ENCODE measurements around the gene SLC6A9.

The SLC6A9 gene

DNA sequence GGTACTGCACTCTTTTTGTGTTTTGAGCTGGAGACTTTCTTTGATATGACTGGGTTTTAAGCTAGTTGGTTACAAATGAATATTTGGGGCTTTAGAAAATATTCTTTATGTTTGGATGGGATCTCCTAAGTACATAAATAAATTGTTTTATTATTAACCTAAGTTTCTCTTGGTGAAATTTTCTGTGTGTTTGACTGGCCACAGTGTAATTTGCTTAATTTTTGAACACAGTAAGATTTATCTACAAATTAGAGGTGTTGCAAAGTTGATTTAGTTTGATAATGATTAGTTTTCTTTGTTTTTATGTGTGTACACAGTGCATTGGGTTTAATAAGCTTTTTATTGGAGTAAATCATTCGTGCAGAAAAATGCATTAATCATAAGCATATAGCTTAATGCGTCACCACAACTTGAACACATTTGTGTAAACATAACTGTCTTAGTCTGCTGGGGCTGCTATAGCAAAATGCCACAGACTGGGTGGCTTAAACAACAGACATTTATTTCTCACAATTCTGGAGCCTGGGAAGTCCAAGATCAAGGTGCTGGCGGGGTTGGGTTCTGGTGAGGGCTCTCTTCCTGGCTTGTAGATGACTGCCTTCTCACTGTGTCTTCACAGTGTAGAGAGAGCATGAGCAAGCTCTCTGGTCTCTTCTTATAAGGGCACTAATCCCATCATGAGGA, 17.4 kb upstream of the SLC6A9 start:
- no peak for DNase-seq (ENCODE audit: low spot score)

DNA sequence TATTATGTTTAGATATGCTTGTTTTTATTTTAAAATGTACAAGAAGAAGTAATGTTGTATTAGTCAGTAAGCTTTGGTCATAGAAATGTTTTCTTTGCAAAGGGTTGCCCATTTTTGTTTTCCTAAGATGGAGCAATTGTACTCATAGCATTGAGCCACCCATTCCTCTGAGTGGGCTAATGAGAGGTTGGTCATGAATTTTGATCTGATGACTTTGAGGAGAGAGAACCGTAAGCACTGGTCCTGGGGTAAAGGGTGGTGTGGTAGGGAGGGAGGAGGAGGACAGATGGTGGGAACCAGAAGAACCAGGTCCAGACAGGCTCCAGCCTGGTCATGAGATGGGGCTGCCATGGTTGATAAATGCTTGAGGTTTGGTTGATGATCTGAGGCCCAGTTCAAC, 15.9 kb upstream of the SLC6A9 start:
- DNase-seq (ENCODE audit: low spot score), result no peak

DNA sequence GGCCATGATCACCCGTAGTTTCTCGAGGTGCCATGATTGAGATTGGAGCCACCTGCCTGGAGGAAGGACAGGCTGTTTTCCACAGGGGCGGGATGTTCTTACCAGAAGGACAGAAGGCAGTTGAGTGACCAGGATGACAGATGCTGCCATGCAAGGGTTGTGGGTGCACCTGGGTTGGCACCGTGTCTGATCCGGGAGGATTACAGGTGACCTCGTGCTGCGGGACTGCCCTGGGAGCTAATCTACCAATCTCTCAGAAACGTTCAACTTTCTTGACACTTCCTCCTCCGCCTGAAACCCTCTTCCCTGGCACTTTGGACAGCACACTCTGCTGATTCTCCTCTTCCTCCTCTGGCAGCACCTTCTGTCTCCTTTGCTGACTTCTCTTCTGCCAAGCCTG, 13.8 kb upstream of the SLC6A9 start:
- DNase-seq (ENCODE audit: low spot score), result no peak

DNA sequence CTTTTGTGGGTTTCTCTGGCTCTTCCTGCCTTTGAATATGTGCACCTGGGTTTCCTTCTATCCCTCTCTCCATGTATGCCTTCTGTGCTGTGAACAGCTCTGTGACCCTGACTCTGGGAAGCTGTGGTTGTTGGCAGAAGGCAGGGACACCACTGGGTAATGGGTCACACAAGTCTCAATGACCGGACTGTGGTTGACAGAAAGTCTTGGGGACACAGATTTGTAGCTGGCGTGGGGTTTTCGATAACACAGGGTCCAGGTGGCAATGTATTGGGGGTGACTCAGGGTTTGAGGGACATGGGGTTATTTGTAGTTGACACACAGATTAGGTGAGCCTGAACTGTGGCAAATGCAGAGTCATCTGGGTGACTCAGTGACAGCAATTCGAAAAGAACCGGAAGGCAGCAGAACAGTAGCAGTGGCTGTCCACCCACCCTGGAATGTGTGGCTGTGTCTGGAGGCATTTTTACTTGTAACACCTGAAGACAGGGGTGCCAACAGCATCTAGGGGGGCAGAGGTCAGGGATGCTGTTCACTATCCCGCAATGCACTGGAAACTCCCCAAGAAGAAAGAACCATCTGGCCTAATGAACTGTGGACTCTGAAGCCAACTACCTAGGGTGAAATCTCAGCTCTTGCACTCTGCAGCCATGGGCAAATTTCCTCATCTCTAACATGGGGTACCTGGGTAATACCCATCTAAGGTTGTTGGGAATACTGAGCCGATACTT, 13.0 kb upstream of the SLC6A9 start:
- DNase-seq (ENCODE audit: low spot score), result no peak

DNA sequence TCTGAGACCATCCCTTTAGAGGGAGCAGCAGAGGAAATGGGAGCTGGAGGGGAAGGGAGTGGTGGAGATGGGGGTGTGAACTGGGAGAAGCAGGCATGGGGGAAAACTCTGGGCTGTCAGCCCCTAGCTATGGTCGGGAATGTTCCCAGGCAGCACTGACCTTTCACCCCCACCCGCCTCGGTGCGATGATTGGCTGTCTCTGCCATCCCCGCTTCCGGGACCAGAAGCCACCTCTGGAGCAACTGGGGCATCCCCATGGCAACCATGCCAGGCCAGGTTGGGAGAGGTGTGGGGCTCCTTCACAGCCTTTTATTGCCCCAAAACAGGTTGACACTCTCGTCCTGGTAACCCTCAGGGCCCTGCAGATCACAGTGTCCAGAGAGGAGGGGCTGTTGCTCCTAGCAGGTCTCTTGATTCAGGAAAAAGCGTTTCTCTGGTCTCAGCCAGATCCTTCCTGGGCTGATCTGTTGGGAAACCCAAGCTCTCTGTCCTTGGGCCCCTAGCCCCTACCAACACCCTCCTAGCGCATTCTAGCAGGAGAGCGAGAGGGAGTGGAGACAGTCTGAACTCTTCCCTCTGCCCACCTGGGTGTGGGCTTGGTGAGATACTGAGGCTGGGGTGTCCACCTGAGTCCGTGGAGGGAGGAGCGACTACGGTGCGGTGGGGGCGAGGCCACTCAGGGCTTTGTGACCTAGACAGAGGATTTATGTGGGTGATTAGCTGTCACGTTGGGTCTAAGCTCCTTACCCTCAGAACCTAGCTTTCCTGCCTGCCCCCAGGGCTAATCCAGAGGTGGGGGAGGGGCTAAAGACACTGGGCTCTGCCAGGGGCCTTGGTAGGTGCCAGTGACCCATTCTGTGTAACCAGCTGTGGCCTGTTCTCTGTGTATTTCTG, 12.2 kb upstream of the SLC6A9 start:
- DNase-seq (ENCODE audit: low spot score), result no peak

GRCh38 chr1:44040846-44041245, 9.6 kb upstream of the SLC6A9 start:
- peak; percentile 23 for DNase-seq (ENCODE audit: low spot score)

- no peak for DNase-seq (ENCODE audit: low spot score)
Measured at GRCh38 chr1:44040418-44040817, 9.2 kb upstream of the SLC6A9 start.

- DNase-seq (ENCODE audit: low spot score), result no peak
Measured at GRCh38 chr1:44038876-44039657, 7.8 kb upstream of the SLC6A9 start.

- DNase-seq (ENCODE audit: low spot score), result no peak
Measured at GRCh38 chr1:44037154-44037553, 5.9 kb upstream of the SLC6A9 start.

DNA sequence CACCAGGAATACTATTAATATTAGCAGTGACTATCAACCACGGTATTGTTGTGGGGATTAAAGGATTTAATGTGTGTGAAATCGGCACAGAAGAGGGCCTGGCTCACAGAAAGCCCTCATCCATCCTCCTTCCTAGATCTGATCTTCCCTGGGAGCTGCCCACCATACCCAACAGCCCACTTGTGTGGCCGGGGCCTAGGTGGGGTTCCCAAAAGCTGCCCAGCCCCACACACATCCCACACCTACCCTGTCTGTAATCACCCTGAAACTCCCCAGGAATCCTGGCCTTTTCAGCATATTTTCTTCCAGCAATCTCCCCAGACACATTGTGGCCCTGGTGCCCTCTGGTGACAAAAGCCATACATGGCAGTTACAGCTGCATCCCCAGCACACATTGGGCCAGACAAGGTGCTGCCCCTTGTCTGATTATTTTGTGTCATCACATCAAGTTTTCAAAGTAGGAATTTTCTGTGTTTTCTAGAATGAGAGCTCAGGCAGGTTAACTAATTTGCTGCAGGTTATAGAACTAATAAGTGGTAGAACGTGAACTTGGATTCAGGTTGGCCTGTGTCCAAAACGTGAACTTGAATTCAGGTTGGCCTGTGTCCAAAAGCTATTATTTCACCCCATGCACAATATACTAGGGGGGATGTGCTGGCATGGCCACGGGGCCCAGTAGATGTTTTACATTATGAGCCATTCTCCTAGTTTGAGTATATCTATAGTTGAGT, 5.3 kb upstream of the SLC6A9 start:
- peak; percentile 76 for DNase-seq (ENCODE audit: low spot score)

- DNase-seq (ENCODE audit: low spot score), result peak; percentile 35
Measured at GRCh38 chr1:44035726-44036408, 4.6 kb upstream of the SLC6A9 start.

DNA sequence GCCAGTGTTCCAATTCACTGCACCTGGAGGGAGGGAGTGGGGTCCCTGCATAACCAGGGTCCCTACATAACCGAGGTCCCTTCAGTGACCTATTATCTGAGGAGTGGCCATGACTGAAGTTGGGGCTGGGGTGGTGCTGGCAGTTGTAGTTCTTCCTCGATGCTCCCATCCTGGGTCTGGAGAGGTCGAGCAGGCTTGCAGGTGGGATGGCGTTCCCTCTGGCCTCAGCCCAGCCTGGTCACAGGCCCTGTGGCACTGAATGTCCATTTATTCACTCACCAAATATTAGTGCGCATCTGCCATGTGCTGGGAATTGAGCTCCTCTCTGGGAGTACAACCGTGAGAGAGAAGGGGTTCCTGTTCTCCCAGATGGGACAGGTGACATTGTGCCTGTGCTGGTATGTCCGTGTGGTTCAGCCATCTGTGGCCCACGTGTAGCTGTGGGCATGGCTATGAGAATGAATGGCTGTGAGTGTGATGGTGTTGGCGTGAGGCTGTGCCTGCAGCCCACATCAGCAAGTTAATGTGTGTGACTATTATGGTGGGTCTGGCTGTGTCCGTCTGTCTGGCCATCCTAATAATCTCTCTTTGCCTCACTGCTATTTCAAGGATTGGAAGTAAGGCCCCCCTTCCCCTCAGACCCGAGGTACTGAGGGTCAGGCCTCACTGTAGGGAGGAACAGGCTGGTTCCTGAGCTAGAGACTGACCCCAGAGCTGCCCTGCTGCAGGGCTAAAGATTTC, 3.9 kb upstream of the SLC6A9 start:
- DNase-seq (ENCODE audit: low spot score), result no peak

DNA sequence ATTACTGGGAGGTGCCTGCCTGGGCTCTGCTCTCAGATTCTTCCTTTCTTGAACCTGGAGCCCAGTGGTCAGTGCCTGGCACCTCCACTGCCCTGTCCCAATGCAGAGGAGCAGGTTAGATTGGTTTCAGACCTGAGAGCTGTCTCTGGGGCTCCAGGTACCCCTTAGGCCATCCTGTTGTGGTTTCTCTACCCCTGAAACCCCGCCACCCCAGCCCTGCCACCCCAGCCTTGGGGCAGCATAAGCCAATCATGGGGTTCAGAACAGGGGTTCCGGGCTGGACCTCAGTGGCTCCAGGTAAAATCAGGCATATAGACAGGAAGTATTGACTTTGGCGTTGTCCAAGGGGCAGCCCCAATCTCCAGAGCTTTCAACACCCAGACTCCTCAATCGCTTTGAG, 3.2 kb upstream of the SLC6A9 start:
- DNase-seq (ENCODE audit: low spot score), result no peak

GRCh38 chr1:44033756-44034155, 2.5 kb upstream of the SLC6A9 start:
- no peak for DNase-seq (ENCODE audit: low spot score)

GRCh38 chr1:44033041-44033575, 1.8 kb upstream of the SLC6A9 start:
- no peak for DNase-seq (ENCODE audit: low spot score)

GRCh38 chr1:44032170-44032790, 1.0 kb upstream of the SLC6A9 start:
- DNase-seq (ENCODE audit: low spot score), result no peak

DNA sequence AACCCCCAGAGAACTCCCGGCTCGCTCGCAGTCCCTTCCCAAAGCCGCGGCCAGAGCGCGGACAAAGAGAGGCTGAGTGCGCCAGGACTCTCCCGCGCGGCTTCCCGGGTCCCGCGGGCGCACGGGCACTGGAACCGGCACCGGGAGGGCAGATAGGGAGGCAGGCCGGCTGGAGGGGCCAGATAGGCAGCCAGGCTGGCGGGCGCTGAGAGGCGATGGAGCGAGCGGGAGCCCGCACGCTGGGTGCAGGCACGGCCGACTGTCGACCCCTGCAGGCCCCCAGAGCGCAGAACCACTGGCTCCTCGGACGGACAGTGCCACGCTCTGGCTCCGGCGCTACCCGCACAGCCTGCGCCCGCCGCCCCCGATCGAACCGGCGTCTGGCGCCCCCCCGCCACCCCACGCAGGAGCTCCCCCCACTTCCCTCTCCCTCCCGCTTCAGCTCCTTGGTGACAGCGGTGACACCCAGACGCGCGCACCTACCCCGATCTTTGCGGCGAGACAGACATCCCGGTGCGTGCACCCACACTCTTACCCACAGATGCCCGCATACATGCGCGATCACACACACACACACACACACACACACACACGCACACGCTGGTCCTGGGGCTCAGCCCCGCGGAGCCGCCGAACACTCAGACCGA, 534 bp downstream of the SLC6A9 start:
- DNase-seq (ENCODE audit: low spot score), result peak; percentile 63

DNA sequence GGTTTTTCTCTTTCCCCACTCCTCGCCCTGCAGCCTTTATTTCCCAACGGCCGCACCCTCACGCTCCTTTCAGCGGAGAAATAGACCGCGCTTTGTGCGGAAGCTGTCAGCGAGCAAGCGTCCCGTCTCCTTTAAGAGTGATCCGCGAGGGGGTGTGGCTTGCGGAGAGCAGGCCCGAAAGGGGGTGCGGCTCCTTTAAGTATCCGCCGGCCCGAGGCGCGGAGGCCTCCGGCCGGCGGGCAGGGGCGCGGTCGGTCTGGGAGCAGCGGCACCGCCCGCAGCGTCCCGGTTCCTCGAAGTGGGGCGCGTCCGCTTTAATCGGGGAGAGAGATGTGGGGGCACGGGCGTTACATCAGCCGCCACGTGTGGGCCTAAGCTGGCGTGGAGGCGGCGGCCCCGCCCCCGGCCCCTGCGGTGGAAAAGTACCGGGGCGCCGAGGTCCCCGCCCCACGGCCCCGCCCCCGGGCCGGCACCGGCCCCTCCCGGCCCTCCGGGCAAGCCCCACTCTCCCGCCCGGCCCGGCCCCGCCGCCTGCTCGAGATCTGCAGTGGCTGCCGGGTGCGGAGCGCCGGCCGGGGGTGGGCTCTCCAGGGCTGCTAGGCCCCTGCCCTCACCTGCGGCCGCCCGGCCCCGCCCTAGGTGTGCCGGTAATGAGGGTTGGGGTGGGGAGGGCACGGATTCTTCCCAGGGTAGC, 1.2 kb downstream of the SLC6A9 start:
- DNase-seq (ENCODE audit: low spot score), result peak; percentile 97

Measured in GM03348 (cell line).